Osteocyte (in vitro differentiated cells): ENCODE results near the gene CCDC85B. TPM values are rescaled to one million over a fixed set of nuclear protein-coding genes. Genes with fewer than 3 reads are reported as not detected.
A peak's percentile ranks its signal among the peaks of the same experiment; 100 is the strongest.

Experiments
- DNase-seq: peaks from one replicate; pipeline ENCODE4 v3.0.0; 2021; ENCODE audit warnings: mixed read lengths; ENCODE audit not compliant: unreplicated experiment; ENCODE audit errors: extremely low spot score
- H3K27ac Mint-ChIP-seq: one replicate; pipeline ENCODE4 v1.8.0; 2021; ENCODE audit warnings: mild to moderate bottlenecking, mixed read lengths; ENCODE audit not compliant: unreplicated experiment
- H3K27me3 Mint-ChIP-seq: one replicate; pipeline ENCODE4 v1.8.0; 2021; ENCODE audit warnings: mixed read lengths; ENCODE audit not compliant: unreplicated experiment
- H3K36me3 Mint-ChIP-seq: one replicate; pipeline ENCODE4 v1.8.0; 2021; ENCODE audit warnings: mixed read lengths; ENCODE audit not compliant: unreplicated experiment
- H3K4me1 Mint-ChIP-seq: one replicate; pipeline ENCODE4 v1.8.0; 2021; ENCODE audit warnings: mixed read lengths; ENCODE audit not compliant: unreplicated experiment
- H3K4me3 Mint-ChIP-seq: one replicate; pipeline ENCODE4 v1.8.0; 2021; ENCODE audit warnings: mild to moderate bottlenecking, moderate library complexity, mixed read lengths; ENCODE audit not compliant: unreplicated experiment
- H3K9me3 Mint-ChIP-seq: one replicate; pipeline ENCODE4 v1.8.0; 2021; ENCODE audit warnings: mixed read lengths; ENCODE audit not compliant: unreplicated experiment
- total RNA-seq: library from RNA; stranded (reverse); gene quantifications from 2 replicates; pipeline ENCODE4 v1.2.1, GENCODE V29; 2021
- TF ChIP-seq, protein P1 (sequence below): fragments of 200-600 bp; sonication (generic); IDR thresholded peaks from 2 replicates; pipeline ENCODE4 v1.5.0; 2021; ENCODE audit warnings: antibody characterized with exemption, mild to moderate bottlenecking, moderate library complexity

Gene CCDC85B
- total RNA-seq, 1 donor from 2014 or later = 39.0 TPM

DNA sequence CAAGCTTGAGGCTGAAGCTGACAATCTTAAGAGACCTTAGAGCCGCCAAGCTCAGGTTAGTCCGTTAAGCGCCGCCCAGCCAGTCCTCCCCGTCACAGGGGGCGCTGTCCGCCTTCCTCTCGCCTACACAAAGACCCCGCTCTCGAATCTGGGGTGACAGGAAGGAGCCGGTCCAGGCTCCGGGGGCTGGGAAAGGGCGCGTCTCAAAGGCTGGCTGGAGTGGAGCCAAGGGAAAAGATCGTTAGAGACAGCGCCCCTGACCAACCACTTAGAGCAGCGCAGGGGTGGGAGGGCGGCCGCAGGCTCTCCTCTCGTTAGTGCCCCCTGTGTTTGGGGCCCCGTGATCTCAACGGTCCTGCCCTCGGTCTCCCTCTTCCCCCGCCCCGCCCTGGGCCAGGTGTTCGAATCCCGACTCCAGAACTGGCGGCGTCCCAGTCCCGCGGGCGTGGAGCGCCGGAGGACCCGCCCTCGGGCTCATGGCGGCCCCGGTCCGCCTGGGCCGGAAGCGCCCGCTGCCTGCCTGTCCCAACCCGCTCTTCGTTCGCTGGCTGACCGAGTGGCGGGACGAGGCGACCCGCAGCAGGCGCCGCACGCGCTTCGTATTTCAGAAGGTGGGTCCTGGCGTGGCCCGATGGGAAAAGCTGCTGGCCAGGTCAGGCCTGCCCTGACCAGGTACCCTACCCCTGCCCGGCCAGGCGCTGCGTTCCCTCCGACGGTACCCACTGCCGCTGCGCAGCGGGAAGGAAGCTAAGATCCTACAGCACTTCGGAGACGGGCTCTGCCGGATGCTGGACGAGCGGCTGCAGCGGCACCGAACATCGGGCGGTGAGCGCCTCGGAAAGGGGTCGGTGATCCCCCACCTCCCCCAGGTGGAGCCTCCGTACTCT is 30.0 kb upstream of the CCDC85B start, which contains the start of gene MUS81:
TSS of gene MUS81 (plus strand) at position 156 of the 887 bp plus-strand sequence. CDS start at position 477, 321 bp downstream.
- TF ChIP-seq, protein P1, sequence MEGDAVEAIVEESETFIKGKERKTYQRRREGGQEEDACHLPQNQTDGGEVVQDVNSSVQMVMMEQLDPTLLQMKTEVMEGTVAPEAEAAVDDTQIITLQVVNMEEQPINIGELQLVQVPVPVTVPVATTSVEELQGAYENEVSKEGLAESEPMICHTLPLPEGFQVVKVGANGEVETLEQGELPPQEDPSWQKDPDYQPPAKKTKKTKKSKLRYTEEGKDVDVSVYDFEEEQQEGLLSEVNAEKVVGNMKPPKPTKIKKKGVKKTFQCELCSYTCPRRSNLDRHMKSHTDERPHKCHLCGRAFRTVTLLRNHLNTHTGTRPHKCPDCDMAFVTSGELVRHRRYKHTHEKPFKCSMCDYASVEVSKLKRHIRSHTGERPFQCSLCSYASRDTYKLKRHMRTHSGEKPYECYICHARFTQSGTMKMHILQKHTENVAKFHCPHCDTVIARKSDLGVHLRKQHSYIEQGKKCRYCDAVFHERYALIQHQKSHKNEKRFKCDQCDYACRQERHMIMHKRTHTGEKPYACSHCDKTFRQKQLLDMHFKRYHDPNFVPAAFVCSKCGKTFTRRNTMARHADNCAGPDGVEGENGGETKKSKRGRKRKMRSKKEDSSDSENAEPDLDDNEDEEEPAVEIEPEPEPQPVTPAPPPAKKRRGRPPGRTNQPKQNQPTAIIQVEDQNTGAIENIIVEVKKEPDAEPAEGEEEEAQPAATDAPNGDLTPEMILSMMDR = peak; percentile 96
- peak; percentile 98 for DNase-seq
- Mint-ChIP-seq H3K27ac (peak within 1 kb of the TSS; percentile 97), H3K9me3 (no peaks in the 10 kb centered on the region), H3K27me3 (no peaks in the 10 kb centered on the region), H3K4me3 (peak within 1 kb of the TSS; percentile 89), H3K4me1 (peaks cover 49% of the 10 kb centered on the region), H3K36me3 (peaks cover 26% of the 10 kb centered on the region)

DNA sequence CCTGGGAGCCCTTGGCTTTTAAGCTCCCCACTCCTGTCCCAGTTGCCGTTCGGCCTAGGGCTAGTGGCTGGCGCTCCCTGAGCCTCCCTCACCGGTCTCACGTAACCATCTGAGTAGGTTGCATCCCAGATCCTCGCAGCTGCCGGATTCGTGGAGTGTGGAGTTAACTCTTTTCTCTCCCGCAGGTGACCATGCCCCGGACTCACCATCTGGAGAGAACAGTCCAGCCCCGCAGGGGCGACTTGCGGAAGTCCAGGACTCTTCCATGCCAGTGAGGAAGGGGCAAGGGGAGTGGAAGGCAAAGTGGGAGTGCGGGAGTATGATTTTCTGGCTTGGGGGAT is 29.3 kb upstream of the CCDC85B start:
- peak overlapping the region; percentile 97 for H3K27ac Mint-ChIP-seq
- no peak for DNase-seq
- H3K4me1 Mint-ChIP-seq = peaks cover 42% of the 10 kb centered on the region
- TF ChIP-seq, protein P1 = no peak
- H3K36me3 Mint-ChIP-seq = peaks cover 21% of the 10 kb centered on the region
- peak overlapping the region; percentile 89 for H3K4me3 Mint-ChIP-seq
- no peaks in the 10 kb centered on the region for H3K27me3 Mint-ChIP-seq
- H3K9me3 Mint-ChIP-seq = no peaks in the 10 kb centered on the region

DNA sequence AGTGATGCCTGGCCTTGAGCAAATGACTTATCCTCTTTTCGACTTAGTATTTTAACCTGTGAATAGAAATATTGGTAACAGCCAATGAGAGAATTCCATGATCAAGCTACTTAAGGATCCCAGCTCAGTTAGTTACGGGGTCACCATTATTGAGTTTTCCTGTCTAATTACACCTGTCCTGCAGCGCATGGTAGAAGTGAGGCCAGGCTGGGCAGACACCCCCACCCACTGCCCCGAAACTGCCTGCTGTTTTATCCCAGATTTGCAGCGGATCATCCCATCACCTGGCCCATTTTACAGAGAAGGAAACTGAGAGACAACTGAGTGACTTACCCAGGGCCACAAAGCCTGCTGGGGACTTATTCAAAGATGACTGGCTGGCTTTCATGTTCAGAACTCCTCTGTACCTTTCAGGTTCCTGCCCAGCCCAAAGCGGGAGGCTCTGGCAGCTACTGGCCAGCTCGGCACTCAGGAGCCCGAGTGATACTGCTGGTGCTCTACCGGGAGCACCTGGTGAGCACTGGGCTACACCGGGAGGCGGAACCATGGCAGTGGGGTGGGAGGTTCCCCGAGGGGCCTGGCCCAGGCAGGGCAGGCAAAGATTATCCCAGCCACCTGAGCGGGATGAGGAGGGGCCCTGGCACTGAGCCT is 28.8 kb upstream of the CCDC85B start:
- TF ChIP-seq, protein P1 = no peak
- Mint-ChIP-seq H3K4me1 (peaks cover 37% of the 10 kb centered on the region), H3K27ac (peak overlapping the region; percentile 97), H3K36me3 (peaks cover 16% of the 10 kb centered on the region), H3K27me3 (no peaks in the 10 kb centered on the region), H3K9me3 (no peaks in the 10 kb centered on the region), H3K4me3 (peak overlapping the region; percentile 89)
- no peak for DNase-seq

DNA sequence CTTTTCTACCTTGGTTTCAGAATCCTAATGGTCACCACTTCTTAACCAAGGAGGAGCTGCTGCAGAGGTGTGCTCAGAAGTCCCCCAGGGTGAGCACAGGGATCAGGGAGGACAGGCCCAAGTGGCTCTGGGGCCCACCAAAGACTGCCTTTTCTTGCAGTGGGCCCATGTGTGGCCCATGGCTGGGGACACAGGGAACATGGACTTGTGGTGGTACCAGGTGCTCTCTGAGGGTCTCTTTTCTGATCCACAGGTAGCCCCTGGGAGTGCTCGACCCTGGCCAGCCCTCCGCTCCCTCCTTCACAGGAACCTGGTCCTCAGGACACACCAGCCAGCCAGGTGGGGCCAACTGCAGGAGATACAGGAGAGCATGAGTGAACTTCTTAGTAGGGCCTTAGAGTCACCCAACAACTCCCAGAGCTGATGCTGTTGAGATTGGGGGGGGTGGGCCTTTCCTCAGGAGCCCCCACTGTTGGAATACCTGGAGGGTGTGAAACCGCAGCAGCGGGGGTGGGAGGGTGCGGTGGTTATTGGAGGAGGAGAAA is 28.2 kb upstream of the CCDC85B start:
- peak overlapping the region; percentile 60 for H3K27ac Mint-ChIP-seq

More for the DNA sequence above, 28.2 kb upstream of the CCDC85B start:
- Mint-ChIP-seq H3K36me3 (peaks cover 17% of the 10 kb centered on the region), H3K4me1 (peaks cover 37% of the 10 kb centered on the region), H3K4me3 (peak overlapping the region; percentile 89), H3K27me3 (no peaks in the 10 kb centered on the region), H3K9me3 (no peaks in the 10 kb centered on the region)
- DNase-seq = no peak
- TF ChIP-seq, protein P1 = no peak
